Glomerular visceral epithelial cell (primary cell): Measurements from ENCODE around the gene CHGA.

Experiments
- DNase-seq: peaks from one replicate; pipeline ENCODE4 v3.0.0-alpha.2; 2016; ENCODE audit errors: extremely low spot score

The CHGA gene, protein sequence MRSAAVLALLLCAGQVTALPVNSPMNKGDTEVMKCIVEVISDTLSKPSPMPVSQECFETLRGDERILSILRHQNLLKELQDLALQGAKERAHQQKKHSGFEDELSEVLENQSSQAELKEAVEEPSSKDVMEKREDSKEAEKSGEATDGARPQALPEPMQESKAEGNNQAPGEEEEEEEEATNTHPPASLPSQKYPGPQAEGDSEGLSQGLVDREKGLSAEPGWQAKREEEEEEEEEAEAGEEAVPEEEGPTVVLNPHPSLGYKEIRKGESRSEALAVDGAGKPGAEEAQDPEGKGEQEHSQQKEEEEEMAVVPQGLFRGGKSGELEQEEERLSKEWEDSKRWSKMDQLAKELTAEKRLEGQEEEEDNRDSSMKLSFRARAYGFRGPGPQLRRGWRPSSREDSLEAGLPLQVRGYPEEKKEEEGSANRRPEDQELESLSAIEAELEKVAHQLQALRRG

DNA sequence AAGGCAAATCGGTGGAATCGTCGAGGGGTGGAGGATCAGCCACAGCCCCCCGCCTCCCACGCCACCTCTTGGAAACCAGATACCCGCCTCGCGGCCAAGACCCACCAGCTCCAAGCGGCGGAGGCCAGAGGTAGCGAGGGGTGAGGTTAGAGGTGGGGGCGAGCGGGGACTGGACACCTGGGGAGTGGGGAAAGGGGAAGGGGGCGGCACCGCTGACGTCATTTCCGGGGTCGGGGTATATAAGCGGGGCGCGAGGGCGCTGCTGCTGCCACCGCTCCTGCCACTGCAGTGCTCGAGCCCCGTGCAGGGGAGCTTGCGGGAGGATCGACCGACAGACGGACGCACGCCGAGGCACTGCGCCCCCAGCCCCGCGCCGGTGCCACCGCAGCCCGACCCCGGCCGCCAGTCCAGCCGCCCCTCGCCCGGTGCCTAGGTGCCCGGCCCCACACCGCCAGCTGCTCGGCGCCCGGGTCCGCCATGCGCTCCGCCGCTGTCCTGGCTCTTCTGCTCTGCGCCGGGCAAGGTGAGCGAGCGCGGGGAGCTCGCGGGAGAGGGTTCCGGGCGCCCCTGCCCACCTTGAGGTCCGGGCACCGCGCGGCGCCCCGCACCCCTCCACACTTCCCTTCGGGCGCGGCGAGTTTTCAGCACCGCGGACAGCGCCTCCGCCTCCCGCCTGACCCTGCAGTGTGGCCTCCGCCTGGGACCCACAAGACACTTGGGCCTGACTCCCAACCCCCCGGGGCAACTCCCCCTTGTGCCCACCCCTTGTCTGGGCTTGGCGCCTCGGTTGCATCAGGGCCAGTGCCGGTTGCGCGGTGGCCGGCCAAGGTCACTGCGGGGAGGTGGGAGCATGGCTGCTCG is at the start of gene CHGA:
CHGA (plus strand) TSS at position 268 of the 861 bp plus-strand sequence; CDS start at position 478, 210 bp downstream.
- peak; percentile 43 for DNase-seq

- no peak for DNase-seq
These were observed 47.8 kb upstream of the CHGA start for GRCh38 chr14:92874962-92875661.

DNA sequence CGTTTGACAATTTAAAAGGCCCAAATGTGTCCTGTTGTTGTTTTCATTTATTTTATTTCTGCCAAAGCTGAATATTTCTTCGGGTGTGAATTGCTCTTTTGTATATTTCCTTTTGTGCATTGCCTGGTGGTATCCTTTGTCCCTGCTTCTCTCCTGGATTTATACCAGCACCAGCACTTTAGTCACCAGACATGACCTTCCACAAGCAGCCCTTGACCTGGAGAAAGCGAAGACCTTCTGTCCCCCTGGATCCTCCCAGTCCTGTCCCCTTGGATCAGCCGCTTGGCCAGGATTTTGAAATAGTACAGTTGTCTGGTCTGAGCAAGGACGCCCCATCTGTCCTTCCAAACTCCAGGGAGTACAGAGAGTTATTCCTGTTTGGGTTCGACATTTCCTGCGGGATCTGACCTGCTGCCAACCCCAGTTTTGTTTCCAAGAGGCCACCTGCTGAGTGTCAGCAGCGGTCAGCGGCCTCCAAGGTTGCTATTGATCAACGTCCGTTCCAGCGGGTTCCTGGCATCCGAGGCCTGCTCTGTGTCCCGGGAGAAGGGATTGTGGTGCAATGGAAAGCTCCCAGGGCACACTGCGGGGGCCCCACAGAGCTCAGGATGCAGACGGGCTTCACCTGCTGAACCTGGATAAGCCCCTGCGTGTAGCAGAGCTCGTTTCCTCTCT is 45.1 kb upstream of the CHGA start:
- DNase-seq: no peak

DNA sequence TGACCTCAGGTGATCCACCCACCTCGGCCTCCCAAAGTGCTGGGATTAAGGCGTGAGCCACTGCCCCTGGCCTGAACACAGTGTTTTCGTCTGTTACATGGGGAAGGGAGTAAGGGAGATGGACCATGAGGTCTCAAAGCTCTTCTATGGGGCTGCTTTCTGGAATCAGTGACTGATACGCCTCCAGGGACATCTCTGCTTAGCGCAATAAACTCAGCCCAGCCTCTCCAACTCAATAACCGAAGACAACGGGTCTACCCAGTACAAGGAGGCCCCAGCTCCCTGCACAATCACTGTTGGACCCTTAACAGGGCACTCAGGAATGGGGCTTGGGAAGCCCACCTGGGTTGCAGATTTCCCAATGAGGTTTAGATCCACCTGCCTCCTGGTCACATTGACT is 42.6 kb upstream of the CHGA start:
- DNase-seq: no peak

- DNase-seq: no peak
These were observed 42.1 kb upstream of the CHGA start for GRCh38 chr14:92880851-92881250.

DNA sequence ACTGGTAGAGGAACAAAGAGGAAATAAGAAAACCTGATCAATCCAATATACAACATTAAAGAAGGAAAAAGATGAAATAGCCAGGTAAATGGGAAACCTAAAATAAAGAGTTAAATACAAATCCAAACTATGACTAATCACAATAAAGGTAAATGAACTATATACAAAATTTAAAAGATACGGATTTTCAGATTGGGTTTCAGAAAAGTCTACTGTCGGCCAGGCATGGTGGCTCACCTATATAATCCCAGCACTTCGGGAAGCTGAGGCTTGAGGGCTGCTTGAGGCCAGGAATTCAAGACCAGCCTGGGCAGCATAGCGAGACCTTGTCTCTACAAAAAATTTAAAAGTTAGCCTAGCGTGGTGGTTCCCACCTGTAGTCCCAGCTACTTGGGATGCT is 39.9 kb upstream of the CHGA start:
- DNase-seq: no peak

- no peak for DNase-seq
These were observed 38.5 kb upstream of the CHGA start for GRCh38 chr14:92884410-92884809.

GRCh38 chr14:92885279-92886061 is 37.5 kb upstream of the CHGA start:
- DNase-seq: no peak

DNA sequence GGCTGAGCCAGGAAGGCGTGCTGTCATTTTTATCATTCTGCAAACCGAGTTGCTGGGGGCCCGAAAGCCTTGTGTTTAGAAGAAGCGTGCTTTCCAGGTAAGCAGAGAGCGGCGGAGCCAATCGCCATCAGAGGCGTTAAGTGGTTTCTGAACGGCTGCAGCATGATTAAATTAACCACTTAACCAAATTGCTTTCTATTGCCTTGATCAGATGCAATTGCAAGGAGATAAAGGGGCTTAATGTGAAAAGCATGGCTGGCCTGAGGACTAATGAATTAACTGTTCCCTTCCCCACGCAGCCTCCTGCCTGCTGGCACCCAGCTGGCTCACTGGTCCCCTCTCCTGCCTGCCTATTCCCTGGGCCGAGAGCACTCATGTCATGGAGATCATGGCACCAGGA is 36.6 kb upstream of the CHGA start:
- DNase-seq: no peak

- no peak for DNase-seq
These were observed 35.8 kb upstream of the CHGA start for GRCh38 chr14:92887157-92887556.

- DNase-seq: no peak
These were observed 34.1 kb upstream of the CHGA start for GRCh38 chr14:92888896-92889295.

DNA sequence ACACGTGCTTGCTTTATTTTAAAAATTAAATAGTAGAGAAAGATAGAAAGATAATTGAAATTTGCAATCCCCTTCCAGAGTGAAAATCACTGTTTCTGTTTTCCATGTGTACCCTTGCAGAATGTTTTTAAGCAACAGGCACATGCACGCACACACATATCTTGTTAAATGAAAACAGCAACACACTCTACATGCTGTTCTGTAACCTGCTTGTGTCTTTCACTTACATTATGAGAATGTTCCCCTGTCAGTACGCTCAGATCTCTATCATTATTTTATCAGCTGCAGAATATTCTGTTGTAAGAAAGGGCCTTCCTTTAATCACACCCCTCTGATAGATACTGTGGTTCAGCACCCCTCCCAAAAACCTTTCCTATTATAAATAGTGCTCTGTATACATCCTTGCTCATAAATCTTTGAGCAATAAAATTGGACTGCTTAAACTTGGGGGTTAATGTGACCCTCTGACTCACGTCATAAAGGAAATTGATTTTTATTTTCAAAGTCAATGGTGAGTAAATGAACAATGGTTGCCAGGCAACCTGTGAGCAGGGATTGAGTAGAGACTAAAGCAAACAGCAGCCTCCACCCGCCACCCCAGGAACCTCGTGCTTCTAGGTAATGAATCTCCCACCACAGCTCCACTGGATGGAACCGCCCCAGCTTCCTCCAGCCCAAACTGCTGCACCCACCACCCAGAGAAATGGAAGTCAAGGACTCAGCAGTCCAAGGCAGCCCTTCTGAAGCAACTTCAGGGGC is 31.9 kb upstream of the CHGA start:
- DNase-seq: no peak

DNA sequence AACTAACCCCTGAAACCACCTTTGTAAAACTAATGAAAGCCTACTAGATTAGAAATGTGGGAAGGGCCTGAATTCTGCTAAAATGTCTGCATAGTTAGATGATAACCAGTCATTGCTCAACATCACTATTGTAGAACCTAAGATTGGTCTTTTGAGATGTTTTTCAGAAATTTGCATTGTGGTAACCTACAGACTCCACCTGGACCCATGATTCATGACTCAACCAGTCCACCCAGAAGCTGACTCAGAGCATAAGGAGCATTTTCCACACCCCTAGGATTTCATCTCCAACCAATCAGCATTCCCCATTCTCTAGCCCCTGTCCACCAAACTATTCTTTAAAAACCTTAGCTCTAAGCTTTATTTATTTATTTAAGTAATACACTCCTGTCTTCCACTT is 30.4 kb upstream of the CHGA start:
- no peak for DNase-seq

DNA sequence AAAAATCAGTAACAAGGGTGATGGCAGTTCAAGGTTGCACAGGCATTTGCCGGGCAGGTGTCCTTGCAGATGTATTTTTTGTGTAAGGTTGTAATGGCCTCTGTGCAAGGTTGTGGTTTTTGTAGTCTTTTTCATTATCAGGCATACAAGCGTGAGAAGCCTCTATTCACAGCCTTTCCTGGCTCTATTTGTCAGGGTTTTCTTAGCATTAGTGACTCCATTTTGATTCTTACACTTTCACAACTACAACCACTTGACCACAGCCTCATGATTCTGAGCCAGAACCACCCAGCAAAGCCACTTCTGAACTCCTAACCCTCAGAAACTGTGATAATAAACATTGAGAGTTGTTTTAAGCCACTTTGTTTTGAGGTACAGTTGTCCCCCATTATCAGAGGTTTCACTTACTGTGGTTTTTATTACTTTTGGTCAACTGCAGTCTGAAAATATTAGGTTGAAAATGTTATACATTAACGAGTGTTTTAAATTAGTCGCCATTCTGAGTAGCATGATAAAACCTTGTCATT is 27.5 kb upstream of the CHGA start:
- no peak for DNase-seq

DNA sequence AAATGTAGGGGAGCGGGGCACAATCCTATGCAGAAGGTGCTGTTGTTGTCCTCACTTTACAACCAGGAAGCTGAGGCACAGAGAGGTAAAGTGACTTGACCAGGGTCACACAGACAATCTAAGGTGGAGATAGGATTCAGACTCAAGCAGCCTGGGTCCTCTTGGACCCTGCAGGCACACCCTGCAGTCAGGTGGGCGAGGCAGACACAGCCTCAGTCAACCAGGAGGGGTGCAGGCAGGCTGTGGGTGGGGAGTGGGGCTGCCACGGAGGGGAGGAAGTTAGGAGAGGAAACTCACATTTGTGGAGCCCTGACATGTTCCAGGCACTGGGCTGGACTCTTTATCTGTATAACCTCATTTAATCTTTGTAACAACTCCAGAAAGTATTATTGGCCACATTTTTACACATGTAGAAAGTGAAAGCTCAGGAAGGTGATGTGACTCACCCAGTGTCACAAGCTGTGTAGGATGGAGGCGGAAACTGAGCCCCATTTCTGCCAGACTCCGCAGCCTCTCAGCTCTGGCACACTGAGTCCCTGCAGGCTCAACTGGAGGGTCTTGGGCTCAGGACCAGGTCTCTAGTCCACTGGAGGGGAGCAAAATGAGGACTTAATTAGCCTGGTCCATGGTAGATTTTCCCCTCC is 24.9 kb upstream of the CHGA start:
- DNase-seq: no peak

- no peak for DNase-seq
These were observed 24.3 kb upstream of the CHGA start for GRCh38 chr14:92898566-92899131.

GRCh38 chr14:92900660-92901059 is 22.3 kb upstream of the CHGA start:
- DNase-seq: no peak

- no peak for DNase-seq
These were observed 20.8 kb upstream of the CHGA start for GRCh38 chr14:92902191-92902590.

DNA sequence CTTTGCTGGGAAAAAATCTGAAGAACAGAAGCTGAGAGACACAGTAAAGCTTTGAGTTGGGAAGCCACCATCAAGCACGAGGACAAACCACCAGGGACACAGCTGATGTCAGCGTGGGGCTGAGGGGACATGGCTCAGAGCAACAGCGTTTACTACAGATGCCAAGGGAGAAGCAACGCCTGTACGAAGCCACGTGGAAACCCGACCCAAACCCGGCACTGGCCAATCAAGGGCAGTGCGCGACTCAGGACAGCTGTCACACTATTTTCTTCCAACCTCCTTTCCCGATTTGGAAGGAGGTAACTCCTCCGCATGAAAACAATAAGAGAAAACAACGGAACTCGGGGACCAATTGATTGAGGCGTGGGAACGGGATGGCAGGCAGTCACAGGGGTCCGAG is 20.2 kb upstream of the CHGA start:
- DNase-seq: no peak
